Measurements from ENCODE around the gene VTCN1. TPM values are rescaled to one million over a fixed set of nuclear protein-coding genes. Genes with fewer than 3 reads are reported as not detected.
"Not testable (repeated sequence)": the region's sequence is repeated elsewhere in the genome, so short reads cannot be mapped to it uniquely, and the experiment has no call there.

Gene VTCN1
- total RNA-seq (2014; rRNA removed; shearing (Covaris generic)): not detected in 2 replicates

GRCh38 chr1:117210831-117211261, at the start of gene VTCN1:
VTCN1 (minus strand) TSS chr1:117210927; CDS start chr1:117210855, 72 bp downstream.
- no peaks in the 10 kb centered on the region for H3K36me3 ChIP-seq (replicated peaks; ENCODE audit: control insufficient read depth, insufficient read depth, low read length)
- no peaks in the 10 kb centered on the region; the same call in 1 of the 2 replicates for H3K27me3 ChIP-seq (ENCODE audit: control insufficient read depth, insufficient read depth, low read length)
- no peak within 1 kb of the TSS for H3K4me3 ChIP-seq (ENCODE audit: insufficient read depth, low read depth, low read length)
- no peak for DNase-seq

GRCh38 chr1:117258791-117259190, 48.1 kb upstream of the VTCN1 start:
- H3K4me3 ChIP-seq (ENCODE audit: insufficient read depth, low read depth, low read length): no peak overlapping the region
- no peaks in the 10 kb centered on the region for H3K36me3 ChIP-seq (replicated peaks; ENCODE audit: control insufficient read depth, insufficient read depth, low read length)
- no peak for DNase-seq
- no peaks in the 10 kb centered on the region for H3K27me3 ChIP-seq (ENCODE audit: control insufficient read depth, insufficient read depth, low read length)

- not testable (repeated sequence) for H3K36me3 ChIP-seq (replicated peaks; ENCODE audit: control insufficient read depth, insufficient read depth, low read length); H3K27me3 ChIP-seq (ENCODE audit: control insufficient read depth, insufficient read depth, low read length); H3K4me3 ChIP-seq (ENCODE audit: insufficient read depth, low read depth, low read length); DNase-seq
Measured at GRCh38 chr1:117258075-117258474, 47.3 kb upstream of the VTCN1 start.

GRCh38 chr1:117257291-117257690, 46.6 kb upstream of the VTCN1 start:
- H3K4me3 ChIP-seq (ENCODE audit: insufficient read depth, low read depth, low read length): no peak overlapping the region
- no peak for DNase-seq
- no peaks in the 10 kb centered on the region for H3K36me3 ChIP-seq (replicated peaks; ENCODE audit: control insufficient read depth, insufficient read depth, low read length)
- no peaks in the 10 kb centered on the region for H3K27me3 ChIP-seq (ENCODE audit: control insufficient read depth, insufficient read depth, low read length)

GRCh38 chr1:117250061-117250606, 39.4 kb upstream of the VTCN1 start:
- Histone ChIP-seq H3K4me3 (ENCODE audit: insufficient read depth, low read depth, low read length) (no peak overlapping the region), H3K36me3 (replicated peaks; ENCODE audit: control insufficient read depth, insufficient read depth, low read length) (no peaks in the 10 kb centered on the region), H3K27me3 (ENCODE audit: control insufficient read depth, insufficient read depth, low read length) (no peaks in the 10 kb centered on the region)
- DNase-seq: no peak

GRCh38 chr1:117244971-117245370, 34.2 kb upstream of the VTCN1 start:
- H3K27me3 ChIP-seq (ENCODE audit: control insufficient read depth, insufficient read depth, low read length): no peaks in the 10 kb centered on the region
- no peaks in the 10 kb centered on the region for H3K36me3 ChIP-seq (replicated peaks; ENCODE audit: control insufficient read depth, insufficient read depth, low read length)
- no peak overlapping the region for H3K4me3 ChIP-seq (ENCODE audit: insufficient read depth, low read depth, low read length)
- DNase-seq: no peak

GRCh38 chr1:117244306-117244705, 33.6 kb upstream of the VTCN1 start:
- no peaks in the 10 kb centered on the region for H3K36me3 ChIP-seq (replicated peaks; ENCODE audit: control insufficient read depth, insufficient read depth, low read length)
- no peaks in the 10 kb centered on the region for H3K27me3 ChIP-seq (ENCODE audit: control insufficient read depth, insufficient read depth, low read length)
- DNase-seq: no peak
- H3K4me3 ChIP-seq (ENCODE audit: insufficient read depth, low read depth, low read length): no peak overlapping the region

GRCh38 chr1:117241512-117241911, 30.8 kb upstream of the VTCN1 start:
- no peaks in the 10 kb centered on the region for H3K27me3 ChIP-seq (ENCODE audit: control insufficient read depth, insufficient read depth, low read length)
- DNase-seq: peak; percentile 26
- H3K36me3 ChIP-seq (replicated peaks; ENCODE audit: control insufficient read depth, insufficient read depth, low read length): no peaks in the 10 kb centered on the region
- no peak overlapping the region for H3K4me3 ChIP-seq (ENCODE audit: insufficient read depth, low read depth, low read length)

- Histone ChIP-seq H3K27me3 (ENCODE audit: control insufficient read depth, insufficient read depth, low read length) (no peaks in the 10 kb centered on the region), H3K36me3 (replicated peaks; ENCODE audit: control insufficient read depth, insufficient read depth, low read length) (no peaks in the 10 kb centered on the region), H3K4me3 (ENCODE audit: insufficient read depth, low read depth, low read length) (no peak overlapping the region)
- DNase-seq: no peak
Measured at GRCh38 chr1:117240547-117240946, 29.8 kb upstream of the VTCN1 start.

- no peaks in the 10 kb centered on the region for H3K27me3 ChIP-seq (ENCODE audit: control insufficient read depth, insufficient read depth, low read length)
- DNase-seq: no peak
- H3K36me3 ChIP-seq (replicated peaks; ENCODE audit: control insufficient read depth, insufficient read depth, low read length): no peaks in the 10 kb centered on the region
- no peak overlapping the region for H3K4me3 ChIP-seq (ENCODE audit: insufficient read depth, low read depth, low read length)
Measured at GRCh38 chr1:117239467-117239866, 28.7 kb upstream of the VTCN1 start.

GRCh38 chr1:117237726-117238381, 27.1 kb upstream of the VTCN1 start:
- Histone ChIP-seq H3K4me3 (ENCODE audit: insufficient read depth, low read depth, low read length) (no peak overlapping the region), H3K27me3 (ENCODE audit: control insufficient read depth, insufficient read depth, low read length) (no peaks in the 10 kb centered on the region), H3K36me3 (replicated peaks; ENCODE audit: control insufficient read depth, insufficient read depth, low read length) (no peaks in the 10 kb centered on the region)
- DNase-seq: no peak

GRCh38 chr1:117235863-117236465, 25.2 kb upstream of the VTCN1 start:
- no peak for DNase-seq
- Histone ChIP-seq H3K36me3 (replicated peaks; ENCODE audit: control insufficient read depth, insufficient read depth, low read length) (no peaks in the 10 kb centered on the region), H3K27me3 (ENCODE audit: control insufficient read depth, insufficient read depth, low read length) (no peaks in the 10 kb centered on the region), H3K4me3 (ENCODE audit: insufficient read depth, low read depth, low read length) (no peak overlapping the region)

GRCh38 chr1:117232531-117232930, 21.8 kb upstream of the VTCN1 start:
- Histone ChIP-seq H3K27me3 (ENCODE audit: control insufficient read depth, insufficient read depth, low read length) (no peaks in the 10 kb centered on the region; the same call in 1 of the 2 replicates), H3K36me3 (replicated peaks; ENCODE audit: control insufficient read depth, insufficient read depth, low read length) (no peaks in the 10 kb centered on the region), H3K4me3 (ENCODE audit: insufficient read depth, low read depth, low read length) (no peak overlapping the region)
- no peak for DNase-seq

- H3K4me3 ChIP-seq (ENCODE audit: insufficient read depth, low read depth, low read length): no peak overlapping the region
- DNase-seq: no peak
- no peaks in the 10 kb centered on the region; the same call in 1 of the 2 replicates for H3K27me3 ChIP-seq (ENCODE audit: control insufficient read depth, insufficient read depth, low read length)
- no peaks in the 10 kb centered on the region for H3K36me3 ChIP-seq (replicated peaks; ENCODE audit: control insufficient read depth, insufficient read depth, low read length)
Measured at GRCh38 chr1:117231748-117232373, 21.1 kb upstream of the VTCN1 start.

GRCh38 chr1:117231312-117231711, 20.6 kb upstream of the VTCN1 start:
- no peak overlapping the region for H3K4me3 ChIP-seq (ENCODE audit: insufficient read depth, low read depth, low read length)
- H3K27me3 ChIP-seq (ENCODE audit: control insufficient read depth, insufficient read depth, low read length): no peaks in the 10 kb centered on the region; the same call in 1 of the 2 replicates
- H3K36me3 ChIP-seq (replicated peaks; ENCODE audit: control insufficient read depth, insufficient read depth, low read length): no peaks in the 10 kb centered on the region
- DNase-seq: no peak

Data from H7 (cell line).